H9 (cell line): ENCODE measurements around the gene NEURL1B. TPM values are rescaled to one million over a fixed set of nuclear protein-coding genes. Genes with fewer than 3 reads are reported as not detected.

Experiments used
- DNase-seq: peaks from one replicate; pipeline ENCODE4 v3.0.0-alpha.2; 2017
- H2AFZ ChIP-seq: one replicate; pipeline ENCODE4 v1.6.1; 2013; ENCODE audit warnings: mild to moderate bottlenecking, low read length, control low read depth, moderate library complexity
- H2AK5ac ChIP-seq: 2 replicates; pipeline ENCODE4 v1.6.1; 2013; ENCODE audit warnings: low read length, control low read depth, mixed read lengths; ENCODE audit not compliant: insufficient read length
- H2BK120ac ChIP-seq: one replicate; pipeline ENCODE4 v1.6.1; 2013; ENCODE audit warnings: low read depth, mild to moderate bottlenecking, low read length, control low read depth, inconsistent platforms; ENCODE audit not compliant: poor library complexity, severe bottlenecking
- H2BK12ac ChIP-seq: 2 replicates; pipeline ENCODE4 v1.6.1; 2013; ENCODE audit warnings: low read length, control low read depth, mixed read lengths, low read depth; ENCODE audit not compliant: insufficient read length
- H2BK15ac ChIP-seq: 2 replicates; pipeline ENCODE4 v1.6.1; 2013; ENCODE audit warnings: low read depth, low read length, control low read depth
- H2BK20ac ChIP-seq: one replicate; pipeline ENCODE4 v1.6.1; 2013; ENCODE audit warnings: low read depth, mild to moderate bottlenecking, low read length, control low read depth, inconsistent platforms; ENCODE audit not compliant: poor library complexity, severe bottlenecking
- H2BK5ac ChIP-seq: 2 replicates; pipeline ENCODE4 v1.6.1; 2013; ENCODE audit warnings: low read length, control low read depth, mixed read lengths; ENCODE audit not compliant: insufficient read length
- H3K14ac ChIP-seq: 2 replicates; pipeline ENCODE4 v1.6.1; 2013; ENCODE audit warnings: low read length, control low read depth; ENCODE audit not compliant: insufficient read depth
- H3K18ac ChIP-seq: 2 replicates; pipeline ENCODE4 v1.6.1; 2013; ENCODE audit warnings: low read depth, mild to moderate bottlenecking, mixed read lengths, low read length, control low read depth; ENCODE audit not compliant: insufficient read length
- H3K23ac ChIP-seq: 2 replicates; pipeline ENCODE4 v1.6.1; 2013; ENCODE audit warnings: low read length, control low read depth, mixed read lengths, low read depth; ENCODE audit not compliant: insufficient read length
- H3K23me2 ChIP-seq: 2 replicates; pipeline ENCODE4 v1.6.1; 2013; ENCODE audit warnings: low read depth, mild to moderate bottlenecking, mixed read lengths, low read length, control low read depth; ENCODE audit not compliant: insufficient read length, poor library complexity, severe bottlenecking
- H3K27ac ChIP-seq: 2 replicates; pipeline ENCODE4 v1.5.1; 2013; ENCODE audit warnings: low read length, control low read depth, mixed read lengths, low read depth; ENCODE audit not compliant: insufficient read length
- H3K27me3 ChIP-seq: 2 replicates; pipeline ENCODE4 v1.6.1; 2013; ENCODE audit warnings: low read length, control low read depth, inconsistent platforms; ENCODE audit not compliant: insufficient read depth
- H3K4ac ChIP-seq: 2 replicates; pipeline ENCODE4 v1.6.1; 2013; ENCODE audit warnings: low read depth, mild to moderate bottlenecking, control low read depth, inconsistent platforms, low read length, moderate library complexity
- H3K4me1 ChIP-seq: 2 replicates; pipeline ENCODE4 v1.6.1; 2013; ENCODE audit warnings: low read length, control low read depth, inconsistent platforms; ENCODE audit not compliant: insufficient read depth
- H3K4me2 ChIP-seq: 2 replicates; pipeline ENCODE4 v1.6.1; 2013; ENCODE audit warnings: low read length, control low read depth, mixed read lengths; ENCODE audit not compliant: insufficient read length, insufficient read depth
- H3K56ac ChIP-seq: 2 replicates; pipeline ENCODE4 v1.6.1; 2013; ENCODE audit warnings: low read depth, mild to moderate bottlenecking, mixed read lengths, low read length, control low read depth; ENCODE audit not compliant: insufficient read length
- H3K79me1 ChIP-seq: 2 replicates; pipeline ENCODE4 v1.6.1; 2013; ENCODE audit warnings: low read depth, mild to moderate bottlenecking, moderate library complexity, low read length, control low read depth, inconsistent platforms; ENCODE audit not compliant: insufficient read depth, poor library complexity, severe bottlenecking
- H3K79me2 ChIP-seq: 2 replicates; pipeline ENCODE4 v1.6.1; 2013; ENCODE audit warnings: low read length, control low read depth, inconsistent platforms; ENCODE audit not compliant: insufficient read depth
- H3K9ac ChIP-seq: 2 replicates; pipeline ENCODE4 v1.6.1; 2013; ENCODE audit warnings: low read length, control low read depth, mixed read lengths; ENCODE audit not compliant: insufficient read length; ENCODE audit errors: extremely low read depth
- H3K9me3 ChIP-seq: one replicate; pipeline ENCODE4 v1.6.1; 2013; ENCODE audit warnings: low read depth, low read length, inconsistent platforms; ENCODE audit not compliant: control insufficient read depth
- H3T11ph ChIP-seq: one replicate; pipeline ENCODE4 v1.6.1; 2013; ENCODE audit warnings: mild to moderate bottlenecking, low read length, control low read depth, inconsistent platforms
- H4K20me1 ChIP-seq: one replicate; pipeline ENCODE4 v1.6.1; 2013; ENCODE audit not compliant: control insufficient read depth, insufficient read length, insufficient read depth
- H4K5ac ChIP-seq: 2 replicates; pipeline ENCODE4 v1.6.1; 2013; ENCODE audit warnings: low read depth, mild to moderate bottlenecking, mixed read lengths, low read length, control low read depth; ENCODE audit not compliant: insufficient read length
- H4K8ac ChIP-seq: replicated peaks from 2 replicates; pipeline ENCODE4 v1.6.1; 2013; ENCODE audit warnings: low read length, control low read depth, mixed read lengths, low read depth; ENCODE audit not compliant: insufficient read length
- H4K91ac ChIP-seq: 2 replicates; pipeline ENCODE4 v1.6.1; 2013; ENCODE audit warnings: low read depth, mild to moderate bottlenecking, moderate library complexity, mixed read lengths, low read length, control low read depth; ENCODE audit not compliant: insufficient read length
- H3K27ac Mint-ChIP-seq, 3 experiments: 2 replicates in 2 of 3; 3 replicates in 1 of 3; pipeline ENCODE4 v1.8.0; 2020 to 2021; ENCODE audit warnings: mixed read lengths in 3 of 3, mild to moderate bottlenecking in 1 of 3, moderate library complexity in 1 of 3
- H3K27me3 Mint-ChIP-seq: 2 replicates; pipeline ENCODE4 v1.8.0; 2021; ENCODE audit warnings: low read depth, mild to moderate bottlenecking, moderate library complexity, mixed read lengths
- H3K36me3 Mint-ChIP-seq, 3 experiments: 2 replicates in 2 of 3; 3 replicates in 1 of 3; pipeline ENCODE4 v1.8.0; 2020 to 2021; ENCODE audit warnings: low read depth in 3 of 3, mixed read lengths in 3 of 3; ENCODE audit not compliant: insufficient read depth in 1 of 3
- H3K4me1 Mint-ChIP-seq, 2 experiments: 2 replicates each; pipeline ENCODE4 v1.8.0; 2020; ENCODE audit warnings: mixed read lengths in 2 of 2
- H3K4me3 Mint-ChIP-seq, 2 experiments: 2 replicates in 1 of 2; 3 replicates in 1 of 2; pipeline ENCODE4 v1.8.0; 2020 to 2021; ENCODE audit warnings: mild to moderate bottlenecking in 2 of 2, mixed read lengths in 2 of 2, moderate library complexity in 1 of 2
- H3K9me3 Mint-ChIP-seq, 2 experiments: 2 replicates in 1 of 2; 3 replicates in 1 of 2; pipeline ENCODE4 v1.8.0; 2020; ENCODE audit warnings: mild to moderate bottlenecking in 2 of 2, mixed read lengths in 2 of 2, moderate library complexity in 1 of 2
- CTCF ChIP-seq: fragments of 200-600 bp; sonication (generic); conservative IDR thresholded peaks from 3 replicates; pipeline ENCODE4 v1.8.0; 2021; ENCODE audit warnings: antibody characterized with exemption, mild to moderate bottlenecking
- WGBS: extraction: QIAGEN DNeasy Blood & Tissue Kit; methylation state at CpG from one replicate; pipeline ENCODE4 v1.1.7; 2013; ENCODE audit warnings: missing lambda C conversion rate, low lambda C conversion rate, mixed read lengths; ENCODE audit not compliant: insufficient read length; ENCODE audit errors: extremely low coverage; 5-methylcytosine and 5-hydroxymethylcytosine counted together
- total RNA-seq: library from RNA; stranded (reverse); gene quantifications from 2 replicates; pipeline ENCODE4 v1.2.1, GENCODE V29; 2021

The NEURL1B gene
- total RNA-seq, 1 experiment from 2014 or later, result 3.6 TPM

GRCh38 chr5:172732201-172732865, 91.3 kb downstream of the NEURL1B start:
- H3K27ac ChIP-seq, result no peak overlapping the region
- no peak overlapping the region for H3K4me2 ChIP-seq
- no peak for DNase-seq
- H3K9ac ChIP-seq, result no peak overlapping the region
- no peaks in the 10 kb centered on the region for H4K20me1 ChIP-seq
- H3K79me1 ChIP-seq, result no peaks in the 10 kb centered on the region
- H3K23ac ChIP-seq, result no peak overlapping the region
- H2BK15ac ChIP-seq, result no peak overlapping the region
- H3K14ac ChIP-seq, result no peak overlapping the region
- Mint-ChIP-seq H3K27ac (no peak overlapping the region), H3K4me1 (peaks cover 2% of the 10 kb centered on the region in 2 experiments; a peak in 2 of 4 replicates), H3K4me3 (no peak overlapping the region), H3K27me3 (peaks cover 52% of the 10 kb centered on the region), H3K36me3 (no peaks in the 10 kb centered on the region), H3K9me3 (no peaks in the 10 kb centered on the region)
- H3T11ph ChIP-seq, result no peak overlapping the region
- H3K4me1 ChIP-seq, result no peaks in the 10 kb centered on the region
- no peak overlapping the region for H2BK12ac ChIP-seq
- no peak overlapping the region for H4K5ac ChIP-seq
- H3K18ac ChIP-seq, result no peak overlapping the region
- H2BK120ac ChIP-seq, result no peak overlapping the region
- H2AK5ac ChIP-seq, result no peak overlapping the region
- TF ChIP-seq CTCF, result no peak
- WGBS, result no CpG with 5 or more reads among the region's 14 CpGs
- no peaks in the 10 kb centered on the region for H3K9me3 ChIP-seq
- no peak overlapping the region for H2BK5ac ChIP-seq
- H3K23me2 ChIP-seq, result no peaks in the 10 kb centered on the region
- no peak overlapping the region for H2BK20ac ChIP-seq
- no peaks in the 10 kb centered on the region for H3K79me2 ChIP-seq
- no peak overlapping the region for H2AFZ ChIP-seq
- no peak overlapping the region for H3K56ac ChIP-seq
- H3K27me3 ChIP-seq, result no peaks in the 10 kb centered on the region
- H4K8ac ChIP-seq, result no peak overlapping the region
- H4K91ac ChIP-seq, result no peak overlapping the region
- H3K4ac ChIP-seq, result no peak overlapping the region
